Erythroblast (primary cell): ENCODE measurements around the gene COL25A1.

Source experiments
- GATA1 ChIP-seq: IDR thresholded peaks from 2 replicates; pipeline ENCODE4 v1.6.1; 2011; ENCODE audit warnings: low read depth, mild to moderate bottlenecking, control low read depth, low read length, moderate library complexity
- POLR2A ChIP-seq: IDR thresholded peaks from 2 replicates; pipeline ENCODE4 v1.6.1; 2011; ENCODE audit warnings: mild to moderate bottlenecking, low read length

- TF ChIP-seq POLR2A: no peak
- no peak for TF ChIP-seq GATA1
Observed at GRCh38 chr4:109215506-109215905, 87.0 kb downstream of the COL25A1 start.
